Renal pelvis (tissue), 4 donors: ENCODE data around the gene BGN. TPM values are rescaled to one million over a fixed set of nuclear protein-coding genes. Genes with fewer than 3 reads are reported as not detected.
A peak's percentile ranks its signal among the peaks of the same experiment; 100 is the strongest.

Experiments
- DNase-seq: peaks from one replicate; pipeline ENCODE4 v3.0.0-alpha.2; 2013
- polyA plus RNA-seq, 3 donors: library from polyadenylated mRNA; unstranded; fragments of 120-200 nt; gene quantifications; one replicate each; pipeline ENCODE4 v1.2.1, GENCODE V29; 2013; ENCODE audit not compliant: insufficient read length in 3 of 3

BGN gene
- polyA plus RNA-seq, 3 donors, result 153 to 210 (median 155) TPM

GRCh38 chrX:153523269-153523668, 28.5 kb downstream of the BGN start:
- no peak for DNase-seq

GRCh38 chrX:153524234-153524633, 29.5 kb downstream of the BGN start:
- DNase-seq, result no peak

GRCh38 chrX:153525451-153525850, 30.7 kb downstream of the BGN start:
- no peak for DNase-seq

DNA sequence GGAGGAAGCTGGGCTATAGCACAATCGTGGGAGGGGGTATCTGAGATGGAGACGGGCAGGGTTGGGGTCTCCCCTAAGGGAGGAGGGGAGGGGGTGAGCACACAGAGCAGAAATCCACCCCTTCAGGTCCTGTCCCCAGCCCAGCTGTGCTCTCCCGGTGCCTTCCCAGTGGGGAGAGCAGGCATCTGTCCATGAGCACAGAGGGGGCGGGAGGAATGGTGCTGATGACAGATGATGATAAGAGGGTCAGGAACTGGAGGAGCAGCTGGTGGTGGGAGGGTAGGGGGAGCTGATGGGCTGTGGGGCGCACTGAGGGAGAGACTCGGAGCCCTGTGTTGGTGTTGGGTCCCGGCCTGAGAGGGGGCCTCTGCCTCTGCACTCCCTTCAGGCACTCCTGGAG, 31.3 kb downstream of the BGN start:
- no peak for DNase-seq

DNA sequence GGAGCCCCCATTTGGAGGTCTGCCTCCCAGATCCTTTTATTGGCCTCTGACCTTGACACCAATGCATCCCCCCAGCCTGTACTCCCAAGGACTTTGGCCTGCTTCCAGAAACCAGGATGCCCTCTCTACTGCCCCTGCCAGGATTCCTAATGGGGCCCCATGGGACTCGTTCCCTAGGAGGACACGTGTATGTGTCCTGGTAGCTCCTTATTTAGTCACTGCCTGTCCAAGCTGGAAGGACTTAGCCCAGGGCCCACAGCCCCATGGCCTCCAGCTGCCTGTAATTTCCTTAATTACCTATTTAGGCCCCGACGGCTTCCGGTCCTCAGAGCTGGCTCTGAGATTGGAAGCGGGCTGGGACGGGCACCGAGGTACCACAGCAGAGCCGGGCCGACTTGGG, 32.0 kb downstream of the BGN start:
- DNase-seq, result no peak

DNA sequence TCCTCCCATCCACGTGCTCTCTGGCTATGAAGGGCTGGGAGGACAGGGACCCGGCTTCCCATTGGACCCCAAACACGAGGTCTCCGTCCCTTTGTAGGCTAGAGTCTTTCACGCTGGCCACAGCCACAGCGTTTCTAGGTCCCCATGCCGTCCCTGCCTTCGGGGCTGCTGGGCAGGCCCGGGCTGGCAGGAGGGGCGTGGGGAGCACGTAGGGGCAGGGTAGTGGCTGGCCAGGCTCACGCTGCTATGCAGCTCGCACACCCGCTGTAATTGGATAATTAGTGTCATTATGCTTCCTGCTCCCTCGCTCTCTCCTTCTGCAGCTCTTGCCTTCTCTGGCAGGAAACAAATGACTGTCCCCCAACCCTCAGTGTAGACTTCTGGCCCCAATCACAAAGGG, 32.4 kb downstream of the BGN start:
- no peak for DNase-seq

GRCh38 chrX:153530411-153531129, 35.8 kb downstream of the BGN start:
- no peak for DNase-seq

DNA sequence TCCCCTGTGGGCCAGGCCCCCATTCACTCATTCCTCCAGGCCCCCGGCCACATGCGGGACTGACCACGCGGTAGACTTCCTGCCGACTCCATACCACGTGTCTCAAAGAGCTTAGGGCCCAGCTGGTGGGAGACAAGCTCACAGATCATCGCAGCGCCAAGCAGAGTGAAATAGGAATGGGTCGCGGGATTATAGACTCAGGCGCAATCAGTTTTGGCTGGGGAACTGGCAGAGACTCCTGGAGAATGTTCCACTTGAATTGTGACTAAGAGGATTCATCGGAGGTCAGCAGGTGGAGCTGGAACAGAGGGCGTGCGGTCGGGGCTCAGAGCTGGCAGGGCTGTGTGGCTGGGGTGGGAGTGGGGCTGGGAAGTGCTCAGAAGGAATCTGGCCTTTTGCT, 38.3 kb downstream of the BGN start:
- no peak for DNase-seq

GRCh38 chrX:153537080-153537479, 42.3 kb downstream of the BGN start:
- no peak for DNase-seq

- no peak for DNase-seq
Measured at GRCh38 chrX:153537526-153538295, 42.9 kb downstream of the BGN start.

DNA sequence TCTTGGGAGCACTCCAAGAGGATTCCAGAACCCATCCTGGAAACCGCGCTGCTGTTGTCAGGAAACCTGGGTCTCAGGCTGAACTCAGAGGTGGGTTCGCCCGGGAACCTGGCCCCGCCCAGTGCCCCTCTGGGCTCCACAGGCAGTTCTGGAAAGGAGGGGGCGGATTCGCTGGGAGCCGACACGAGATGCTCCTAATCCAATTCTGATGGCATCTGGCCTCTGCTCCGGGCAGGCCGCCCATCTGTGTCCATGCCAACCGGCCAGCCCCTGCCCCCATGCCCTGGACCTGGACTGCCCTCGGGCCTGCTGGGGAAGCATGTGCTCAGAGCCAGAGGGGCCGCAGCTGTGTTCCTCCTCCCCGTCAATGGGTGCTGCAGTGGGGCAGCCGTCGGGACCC, 43.6 kb downstream of the BGN start:
- DNase-seq, result no peak

DNA sequence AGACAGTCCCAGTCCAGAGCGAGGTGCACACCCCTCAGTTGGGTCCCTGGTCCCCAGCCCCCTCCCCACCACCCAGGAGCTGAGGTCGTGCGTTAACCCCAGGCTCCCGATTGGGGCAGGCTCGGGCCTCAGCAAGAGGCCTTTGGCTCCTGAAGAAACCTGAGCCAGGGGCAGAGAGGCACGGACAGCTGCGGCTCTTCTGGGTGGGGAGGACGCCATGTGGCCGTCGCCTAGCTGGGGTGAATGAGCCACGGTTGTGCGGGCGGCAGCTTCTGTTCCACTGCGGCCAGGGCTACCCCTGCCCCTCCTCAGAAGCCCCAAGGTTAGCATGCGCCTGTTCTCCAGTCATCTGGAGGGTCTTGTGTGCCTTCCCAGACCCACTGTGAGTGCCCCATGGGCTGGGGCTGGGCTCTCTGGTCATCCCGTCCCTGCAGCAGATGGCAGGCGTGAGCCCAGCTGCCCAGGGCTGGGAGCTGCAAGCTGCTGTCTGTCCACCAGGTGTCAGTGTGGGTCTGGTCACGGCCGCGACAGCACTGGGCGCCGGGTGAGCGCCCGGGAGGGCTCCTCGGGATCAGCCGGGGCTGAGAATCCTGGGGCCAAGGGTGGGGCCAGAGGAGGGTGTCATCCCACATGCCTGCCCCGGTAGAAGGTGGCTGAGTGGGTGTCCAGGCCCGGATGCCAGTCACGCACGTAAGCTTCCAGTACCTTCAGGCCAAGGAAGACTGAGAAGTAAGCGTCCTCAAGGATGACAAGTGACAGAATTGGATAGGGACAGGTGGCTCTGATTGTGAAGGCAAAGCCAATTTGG, 44.6 kb downstream of the BGN start:
- DNase-seq, result peak; percentile 45

DNA sequence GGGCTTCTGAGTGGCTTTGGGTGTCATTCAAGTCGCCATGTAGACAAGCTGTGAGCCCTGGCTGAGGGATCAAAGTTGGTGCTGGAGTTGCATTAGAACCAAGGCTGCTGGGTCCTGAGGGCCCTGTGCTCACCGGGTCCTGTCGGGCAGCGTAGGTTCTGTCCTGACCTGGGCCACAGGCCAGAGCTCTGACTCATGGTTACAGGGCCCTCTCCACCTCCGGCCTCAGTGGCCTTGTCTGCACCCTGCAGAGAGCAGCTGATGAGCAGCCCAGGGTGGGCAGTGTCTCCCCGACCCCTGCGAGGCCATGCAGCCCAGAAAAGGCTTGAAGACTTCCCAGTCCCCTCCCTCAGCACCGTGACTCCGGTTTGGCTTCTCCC, 45.2 kb downstream of the BGN start:
- no peak for DNase-seq

DNA sequence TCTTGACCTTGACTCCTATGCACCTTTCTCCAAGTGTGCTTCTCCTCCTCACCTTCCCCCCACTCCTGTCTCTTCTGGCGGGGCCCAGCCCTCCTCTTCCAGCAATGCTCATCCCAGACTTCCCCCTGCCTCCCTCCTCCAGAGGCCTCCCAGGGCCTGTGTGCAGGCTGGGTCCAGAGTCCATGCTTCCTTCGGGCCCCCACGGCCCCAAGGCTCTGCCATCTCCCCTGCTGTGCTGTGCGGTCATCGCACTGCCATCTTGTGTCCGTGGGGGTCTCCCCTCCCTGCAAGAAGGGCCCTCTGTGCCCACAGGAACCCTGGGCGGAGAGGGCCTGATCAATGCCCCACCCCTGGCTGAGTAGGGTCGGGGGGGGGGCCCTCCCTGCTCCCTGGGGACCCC, 49.9 kb downstream of the BGN start:
- DNase-seq, result no peak

DNA sequence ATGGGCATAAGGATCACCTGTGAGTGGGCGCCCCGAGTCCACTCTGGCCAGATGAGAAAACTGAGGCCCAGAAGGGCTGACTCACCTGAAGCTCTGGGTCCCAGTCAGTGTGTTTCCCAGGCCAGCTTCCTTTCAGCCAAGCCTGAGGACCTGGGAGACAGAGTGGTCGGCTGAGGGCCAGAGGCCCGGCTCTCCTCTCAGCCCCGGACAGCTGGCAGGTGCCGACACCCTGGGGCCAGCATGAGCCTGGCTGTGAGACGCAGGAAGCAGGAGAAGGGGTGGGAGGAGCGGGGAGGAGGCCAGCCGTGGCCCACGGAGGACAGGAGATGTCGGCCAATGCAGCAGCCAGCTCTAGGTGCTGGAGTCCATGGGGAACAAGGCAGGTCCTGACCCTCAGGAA, 51.6 kb downstream of the BGN start:
- no peak for DNase-seq

DNA sequence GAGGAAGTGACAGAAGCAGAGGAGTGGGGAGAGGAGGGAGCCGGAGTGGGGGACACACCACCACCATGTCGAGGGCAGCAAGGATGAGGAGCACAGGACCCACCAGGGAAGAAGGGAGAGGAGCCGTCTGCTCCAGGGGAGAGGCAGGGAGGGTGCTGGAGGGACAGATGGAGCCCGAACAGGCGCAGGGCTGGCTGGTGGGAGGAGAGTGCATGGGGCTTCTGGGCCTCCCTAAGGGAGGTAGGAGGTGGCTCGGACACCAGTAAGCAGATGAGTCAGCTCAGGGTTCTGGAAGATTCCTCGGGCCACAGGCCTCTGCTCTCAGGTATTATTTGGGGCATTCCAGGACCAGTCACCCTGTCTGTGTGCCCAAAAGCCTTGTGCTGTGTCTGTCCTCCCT, 52.4 kb downstream of the BGN start:
- no peak for DNase-seq

- DNase-seq, result no peak
Measured at GRCh38 chrX:153549231-153549630, 54.5 kb downstream of the BGN start.

DNA sequence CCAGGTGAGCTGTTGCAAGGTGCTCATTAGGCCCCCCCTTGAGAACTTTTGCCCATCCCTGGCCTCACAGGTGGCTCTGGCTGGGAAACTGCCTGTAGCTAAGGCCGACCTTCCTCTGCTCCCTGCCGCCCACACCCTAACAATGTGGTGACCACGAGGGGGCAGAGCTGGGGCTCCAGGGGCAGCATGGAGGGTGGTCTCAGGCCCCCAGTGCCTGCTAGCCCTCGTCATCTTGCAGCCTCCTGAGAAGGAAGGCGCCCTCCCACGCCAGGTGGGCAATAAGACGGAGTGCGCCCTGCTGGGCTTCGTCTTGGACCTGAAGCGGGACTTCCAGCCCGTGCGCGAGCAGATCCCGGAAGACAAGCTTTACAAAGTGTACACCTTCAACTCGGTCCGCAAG, 55.0 kb downstream of the BGN start:
- no peak for DNase-seq

DNA sequence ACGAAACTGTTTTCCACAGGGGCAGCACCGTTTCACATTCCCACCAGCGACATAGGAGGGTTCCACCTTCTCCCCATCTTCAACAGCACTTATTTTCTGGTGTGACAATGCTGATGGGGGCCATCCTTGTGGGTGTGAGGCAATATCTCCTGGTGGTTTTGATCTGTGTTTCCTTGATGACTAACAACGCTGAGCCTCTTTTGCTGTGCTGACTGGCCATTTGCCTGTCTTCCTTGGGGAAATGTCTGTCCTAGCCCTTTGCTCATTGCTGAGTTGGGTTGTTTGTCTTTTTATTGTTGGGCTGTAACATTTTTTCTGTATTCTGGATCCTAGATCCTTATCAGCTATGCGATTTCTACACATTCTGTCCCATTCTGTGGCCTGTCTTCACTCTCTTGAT, 56.4 kb downstream of the BGN start:
- no peak for DNase-seq

GRCh38 chrX:153554519-153555167, 59.9 kb downstream of the BGN start:
- peak; percentile 23 for DNase-seq

- no peak for DNase-seq
Measured at GRCh38 chrX:153556767-153557166, 62.0 kb downstream of the BGN start.

DNA sequence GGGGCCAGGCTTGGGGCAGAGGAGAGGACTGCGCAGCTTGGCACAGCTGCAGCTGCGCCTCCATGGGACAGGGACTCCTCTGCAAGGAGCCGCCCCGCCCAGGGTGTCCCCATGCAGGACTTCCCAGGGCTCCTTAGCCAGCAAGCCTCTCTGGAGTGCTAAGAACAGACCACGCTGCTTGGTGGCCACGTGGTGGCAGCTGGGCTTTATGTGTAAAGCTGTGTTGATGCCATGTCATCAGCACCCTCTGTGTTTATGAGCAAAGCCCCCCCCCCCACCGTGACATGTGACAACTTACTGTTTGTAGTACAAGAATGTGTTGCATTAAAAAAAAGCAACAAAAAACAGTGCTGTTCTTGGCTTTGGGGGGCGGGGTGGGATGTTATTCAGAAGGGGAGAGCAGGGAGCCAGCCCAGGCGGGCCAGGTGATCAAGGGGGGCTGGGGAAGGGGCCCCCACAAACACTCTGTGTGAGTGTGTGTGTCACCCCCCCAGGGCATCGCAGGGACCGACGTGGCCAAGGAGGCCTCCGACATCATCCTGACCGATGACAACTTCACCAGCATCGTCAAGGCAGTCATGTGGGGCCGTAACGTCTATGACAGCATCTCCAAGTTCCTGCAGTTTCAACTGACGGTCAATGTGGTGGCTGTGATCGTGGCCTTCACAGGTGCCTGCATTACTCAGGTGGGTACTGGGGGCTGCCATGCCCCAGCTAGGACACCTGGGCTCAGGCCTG, 63.0 kb downstream of the BGN start:
- DNase-seq, result no peak
